ENCODE measurements around the gene CDYL. TPM values are rescaled to one million over a fixed set of nuclear protein-coding genes. Genes with fewer than 3 reads are reported as not detected.

The CDYL gene
- total and polyA plus RNA-seq, 2 of the 4 experiments (the other 2 are of a cell fraction) = 14.2 to 92.1 TPM

- Histone ChIP-seq H4K8ac (ENCODE audit: low read depth in 2 of 2, low read length in 2 of 2) (no peak overlapping the region), H3K27me3 (ENCODE audit: control insufficient read depth, insufficient read depth, low read length) (no peaks in the 10 kb centered on the region), H3K23ac (ENCODE audit: low read depth, low read length) (no peak overlapping the region), H3K27ac (ENCODE audit: insufficient read depth, low read length) (no peak overlapping the region), H2BK120ac (ENCODE audit: low read depth, low read length) (no peak overlapping the region), H4K20me1 (ENCODE audit: insufficient read depth, low read length) (peaks cover 63% of the 10 kb centered on the region), H2BK5ac (ENCODE audit: low read depth, low read length, poor library complexity, severe bottlenecking) (no peak overlapping the region), H3K9me3 (ENCODE audit: control insufficient read depth, insufficient read depth, low read length) (no peaks in the 10 kb centered on the region), H3K36me3 (ENCODE audit: control insufficient read depth, insufficient read depth, low read length) (no peaks in the 10 kb centered on the region), H2BK15ac (ENCODE audit: low read depth, low read length) (no peak overlapping the region), H3K9me1 (ENCODE audit: insufficient read depth, low read length) (peaks cover 10% of the 10 kb centered on the region), H3K4me2 (ENCODE audit: low read depth, low read length) (no peak overlapping the region), H2AK9ac (replicated peaks; ENCODE audit: low read depth, low read length, poor library complexity) (no peak overlapping the region), H2BK20ac (ENCODE audit: low read depth, low read length) (no peak overlapping the region), H3K4ac (ENCODE audit: low read depth, low read length) (no peak overlapping the region), H2AFZ (replicated peaks; ENCODE audit: low read length, poor library complexity) (no peak overlapping the region), H3K79me1 (ENCODE audit: low read depth in 1 of 2, low read length in 2 of 2) (peaks cover 45 to 61% of the 10 kb centered on the region in 2 experiments), H2AK5ac (ENCODE audit: low read depth, low read length) (no peak overlapping the region), H3K14ac (replicated peaks; ENCODE audit: low read depth, low read length) (no peak overlapping the region), H3K18ac (ENCODE audit: low read depth, low read length) (no peak overlapping the region), H4K91ac (ENCODE audit: insufficient read depth, low read depth, low read length) (no peak overlapping the region), H4K5ac (ENCODE audit: low read depth, low read length) (no peak overlapping the region), H3K4me1 (ENCODE audit: control insufficient read depth, insufficient read depth, low read length) (peaks cover 4% of the 10 kb centered on the region), H3K4me3 (ENCODE audit: insufficient read depth, low read depth, low read length) (no peak overlapping the region), H3K56ac (ENCODE audit: extremely low read depth, insufficient read depth, low read length) (no peak overlapping the region), H3K9ac (ENCODE audit: low read depth, low read length) (no peak overlapping the region)
- intact Hi-C loops (cut with micrococcal nuclease) (no loop called here), in situ Hi-C loops (cut with MboI; ENCODE audit: low sequenced_read_pairs) (no loop called here), dilution Hi-C loops (cut with HindIII; ENCODE audit: low sequenced_read_pairs, unreplicated experiment) (no loop called here)
- no CpG with 5 or more reads among the region's 6 CpGs for WGBS, 2 experiments (ENCODE audit: extremely low coverage in 2 of 2, insufficient read length in 1 of 2)
- no peak for TF ChIP-seq MXI1 (IDR thresholded peaks at IDR 0.05; ENCODE audit: borderline replicate concordance, low read depth, low read length)
- TF ChIP-seq ELK1 (IDR thresholded peaks at IDR 0.05; ENCODE audit: borderline replicate concordance, low read depth, low read length) = no peak
- no peak for TF ChIP-seq SMC3 (IDR thresholded peaks at IDR 0.05; ENCODE audit: low read depth, low read length)
- TF ChIP-seq MAZ (IDR thresholded peaks at IDR 0.05; ENCODE audit: borderline replicate concordance, low read depth, low read length) = no peak
- no peak for TF ChIP-seq RFX5 (IDR thresholded peaks at IDR 0.05; ENCODE audit: low read depth, low read length)
- no peak for TF ChIP-seq RAD21 (IDR thresholded peaks at IDR 0.05; ENCODE audit: low read length)
- TF ChIP-seq POLR2A (IDR thresholded peaks at IDR 0.05; ENCODE audit: low read depth, low read length) = no peak
- TF ChIP-seq BHLHE40 (IDR thresholded peaks at IDR 0.05; ENCODE audit: low read depth, low read length) = no peak
- no peak for TF ChIP-seq CEBPB (IDR thresholded peaks at IDR 0.05; ENCODE audit: low read depth, low read length)
- CTCF ChIA-PET = no interaction called here
- POLR2A ChIA-PET (ENCODE audit: unreplicated experiment) = no interaction called here
- BruUV-seq (replicated peaks) = no TSS peak
- DNase-seq (no peak), ATAC-seq (ENCODE audit: low read depth) (no peak)
These were observed 97.7 kb downstream of the CDYL start for GRCh38 chr6:4873928-4874327.

Data from IMR-90 (cell line).